Kidney (tissue), 14 donors: Measurements from ENCODE around the gene BRD7. TPM values are rescaled to one million over a fixed set of nuclear protein-coding genes. Genes with fewer than 3 reads are reported as not detected.
A peak's percentile ranks its signal among the peaks of the same experiment; 100 is the strongest.

ENCODE experiments used
- DNase-seq, 5 donors: peaks; one replicate each; pipeline ENCODE4 v3.0.0-alpha.2; 2013 to 2020
- FAIRE-seq: peaks from 2 replicates; lab custom pipeline; 2012; peaks lifted over from hg19 to GRCh38; lab: Jason Lieb, UNC
- H3K27ac ChIP-seq, 2 donors: one replicate each; pipeline ENCODE4 v1.7.0; 2013; ENCODE audit warnings: low read depth in 2 of 2, low read length in 2 of 2, inconsistent platforms in 1 of 2
- H3K27me3 ChIP-seq: one replicate; pipeline ENCODE4 v1.7.1; 2013; ENCODE audit warnings: low read length, inconsistent platforms; ENCODE audit not compliant: control insufficient read depth, insufficient read depth
- H3K36me3 ChIP-seq, 3 donors: one replicate each; pipeline versions ENCODE4 v1.7.0 to v1.7.1; 2013; ENCODE audit warnings: low read length in 3 of 3, control low read depth in 1 of 3, inconsistent platforms in 1 of 3; ENCODE audit not compliant: insufficient read depth in 3 of 3, control insufficient read depth in 2 of 3
- H3K4me1 ChIP-seq, 3 donors: one replicate each; pipeline versions ENCODE4 v1.7.0 to v1.7.1; 2013; ENCODE audit warnings: low read length in 3 of 3, inconsistent platforms in 1 of 3, low read depth in 1 of 3; ENCODE audit not compliant: control insufficient read depth in 2 of 3, insufficient read depth in 2 of 3
- H3K4me3 ChIP-seq, 3 donors: one replicate each; pipeline versions ENCODE4 v1.7.0 to v1.8.1; 2013; ENCODE audit warnings: low read length in 3 of 3, control low read depth in 1 of 3, inconsistent platforms in 1 of 3
- H3K9ac ChIP-seq, 3 donors: one replicate each; pipeline versions ENCODE4 v1.7.0 to v1.7.1; 2013; ENCODE audit warnings: low read length in 3 of 3, control low read depth in 1 of 3, inconsistent platforms in 1 of 3
- H3K9me3 ChIP-seq, 3 donors: one replicate each; pipeline versions ENCODE4 v1.7.0 to v1.7.1; 2013; ENCODE audit warnings: low read length in 3 of 3, control low read depth in 1 of 3, inconsistent platforms in 1 of 3; ENCODE audit not compliant: control insufficient read depth in 2 of 3, insufficient read depth in 1 of 3
- CTCF ChIP-seq: IDR thresholded peaks from 3 replicates; pipeline ENCODE4 v1.5.1; 2012; ENCODE audit warnings: mild to moderate bottlenecking, moderate library complexity, borderline replicate concordance; ENCODE audit not compliant: insufficient read depth; ENCODE audit errors: extremely low read depth
- intact Hi-C: fragments of 100-400 bp; cut with DNase I; formaldehyde crosslinking; loops from one replicate; pipeline ENCODE4 v1.11.1; 2022
- polyA plus RNA-seq: library from polyadenylated mRNA; stranded (reverse); fragments of 350-450 nt; fragmentation: Illumina TruSeq; extraction: RNeasy Lipid Tissue Mini Kit (QIAGEN cat#74804); gene quantifications from one replicate; pipeline ENCODE4 v1.2.3, GENCODE V29; 2014; ENCODE audit warnings: low read depth, low replicate concordance; ENCODE audit not compliant: insufficient read depth
- total RNA-seq: library from RNA; stranded (reverse); fragmentation: NEBNext Ultra II Directional; extraction: Animal tissue kit (Norgen Biotek cat#: 25700); gene quantifications from one replicate; pipeline ENCODE4 v1.2.1, GENCODE V29; 2021
- donor health status: control.
- donor health status: control.
- donor health status: control.
- donor health status: control.
- donor health status: control.
- donor health status: DM: yes; HTN: yes; CAD: no.
- donor health status: Normal renal cell carcinoma (clear cell type).

Gene BRD7
- total and polyA plus RNA-seq, 2 donors from 2014 or later: 44.1 to 68.0 TPM

- H3K9ac ChIP-seq: no peak overlapping the region
- DNase-seq: peak in 1 of 5 donors; percentile 68
- intact Hi-C loops: no loop called here
- H3K4me3 ChIP-seq: no peak overlapping the region
- H3K27me3 ChIP-seq: no peaks in the 10 kb centered on the region
- H3K27ac ChIP-seq: no peak overlapping the region
- H3K4me1 ChIP-seq: no peaks in the 10 kb centered on the region
- no peak for TF ChIP-seq CTCF
- no peak for FAIRE-seq
- H3K36me3 ChIP-seq: no peaks in the 10 kb centered on the region
- H3K9me3 ChIP-seq: no peaks in the 10 kb centered on the region
Observed at GRCh38 chr16:50300942-50301625, 67.7 kb downstream of the BRD7 start.

GRCh38 chr16:50299508-50300105, 69.2 kb downstream of the BRD7 start:
- TF ChIP-seq CTCF: no peak
- Histone ChIP-seq H3K9ac (no peak overlapping the region), H3K27ac (no peak overlapping the region), H3K36me3 (no peaks in the 10 kb centered on the region), H3K27me3 (no peaks in the 10 kb centered on the region), H3K9me3 (no peaks in the 10 kb centered on the region), H3K4me1 (no peaks in the 10 kb centered on the region), H3K4me3 (no peak overlapping the region)
- no peak for FAIRE-seq
- peak in 2 of 5 donors; percentile 29 to 70 for DNase-seq
- intact Hi-C loops: no loop called here

- no peak overlapping the region for H3K27ac ChIP-seq
- no peaks in the 10 kb centered on the region for H3K9me3 ChIP-seq
- intact Hi-C loops: no loop called here
- DNase-seq (peak in 2 of 5 donors; percentile 31 to 60), FAIRE-seq (no peak)
- TF ChIP-seq CTCF: no peak
- H3K36me3 ChIP-seq: no peaks in the 10 kb centered on the region
- no peak overlapping the region for H3K9ac ChIP-seq
- H3K27me3 ChIP-seq: no peaks in the 10 kb centered on the region
- no peaks in the 10 kb centered on the region for H3K4me1 ChIP-seq
- no peak overlapping the region for H3K4me3 ChIP-seq
Observed at GRCh38 chr16:50298591-50299507, 69.9 kb downstream of the BRD7 start.
